Measurements from ENCODE around the gene NOS1AP.

DNA sequence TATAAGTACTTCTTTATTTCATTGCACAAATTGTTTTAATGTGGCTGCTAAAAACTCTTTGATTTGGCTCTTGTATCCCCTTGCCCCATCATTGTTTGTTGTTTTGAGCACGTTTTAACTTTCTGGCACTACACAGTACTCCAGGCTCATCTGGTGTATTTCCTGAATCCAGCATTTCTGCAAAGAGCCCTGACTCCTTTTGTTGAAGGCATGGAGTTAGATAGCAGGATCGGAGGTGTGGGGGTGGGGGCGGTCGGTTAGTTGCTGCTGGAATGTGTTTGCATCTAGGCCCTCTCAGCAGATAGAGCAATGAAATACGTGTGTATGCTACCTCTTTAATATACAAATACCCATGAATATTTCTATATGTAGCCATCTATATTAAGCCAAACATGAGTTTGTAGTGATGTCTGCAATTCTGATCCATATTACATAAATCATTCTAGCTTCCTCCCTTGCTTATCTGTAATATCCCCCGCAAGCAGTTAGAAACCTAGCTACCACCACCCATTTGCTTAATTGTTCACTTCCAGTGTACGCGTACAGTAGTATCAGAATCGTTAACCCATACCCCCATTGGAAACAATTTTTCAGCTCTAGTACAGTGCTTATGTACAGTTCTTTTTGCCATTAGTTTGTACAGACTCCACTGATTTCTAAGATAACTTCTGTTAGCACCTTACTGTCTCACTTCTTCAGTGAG is 106.0 kb downstream of the NOS1AP start:
- TF ChIP-seq, protein P1, sequence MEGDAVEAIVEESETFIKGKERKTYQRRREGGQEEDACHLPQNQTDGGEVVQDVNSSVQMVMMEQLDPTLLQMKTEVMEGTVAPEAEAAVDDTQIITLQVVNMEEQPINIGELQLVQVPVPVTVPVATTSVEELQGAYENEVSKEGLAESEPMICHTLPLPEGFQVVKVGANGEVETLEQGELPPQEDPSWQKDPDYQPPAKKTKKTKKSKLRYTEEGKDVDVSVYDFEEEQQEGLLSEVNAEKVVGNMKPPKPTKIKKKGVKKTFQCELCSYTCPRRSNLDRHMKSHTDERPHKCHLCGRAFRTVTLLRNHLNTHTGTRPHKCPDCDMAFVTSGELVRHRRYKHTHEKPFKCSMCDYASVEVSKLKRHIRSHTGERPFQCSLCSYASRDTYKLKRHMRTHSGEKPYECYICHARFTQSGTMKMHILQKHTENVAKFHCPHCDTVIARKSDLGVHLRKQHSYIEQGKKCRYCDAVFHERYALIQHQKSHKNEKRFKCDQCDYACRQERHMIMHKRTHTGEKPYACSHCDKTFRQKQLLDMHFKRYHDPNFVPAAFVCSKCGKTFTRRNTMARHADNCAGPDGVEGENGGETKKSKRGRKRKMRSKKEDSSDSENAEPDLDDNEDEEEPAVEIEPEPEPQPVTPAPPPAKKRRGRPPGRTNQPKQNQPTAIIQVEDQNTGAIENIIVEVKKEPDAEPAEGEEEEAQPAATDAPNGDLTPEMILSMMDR (conservative IDR thresholded peaks at IDR 0.05; ENCODE audit: low read length), result no peak
- TF ChIP-seq EZH2phosphoT487 (IDR thresholded peaks at IDR 0.05; ENCODE audit: borderline replicate concordance), result no peak
